ENCODE measurements around the gene MAPK8IP1.

MAPK8IP1 gene

DNA sequence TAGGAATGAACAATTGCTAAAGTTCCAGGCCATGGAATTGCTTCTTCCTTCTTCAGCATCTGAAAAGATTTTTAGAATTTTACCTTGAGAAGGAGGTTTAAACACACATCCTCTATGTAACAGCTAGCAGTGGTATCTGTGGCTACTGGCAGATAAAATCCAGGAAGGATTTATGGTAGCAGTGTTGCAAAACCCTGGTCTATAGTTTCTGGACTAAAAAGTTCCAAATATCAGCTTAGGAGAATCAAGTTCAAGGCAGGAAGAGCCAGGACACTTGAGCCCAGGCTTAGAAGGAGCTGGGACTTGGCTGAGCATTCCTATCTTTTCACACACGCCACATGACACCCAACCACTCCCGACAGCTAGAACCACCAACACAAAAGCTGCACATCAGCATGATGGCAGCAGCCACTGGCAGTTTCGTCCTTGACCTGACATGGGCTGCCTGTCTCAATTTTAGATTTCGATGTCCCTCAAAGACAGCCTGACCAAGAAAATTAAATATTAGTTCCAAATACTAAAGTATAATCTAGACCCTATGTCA, 51.1 kb downstream of the MAPK8IP1 start:
- TF ChIP-seq, protein P1, sequence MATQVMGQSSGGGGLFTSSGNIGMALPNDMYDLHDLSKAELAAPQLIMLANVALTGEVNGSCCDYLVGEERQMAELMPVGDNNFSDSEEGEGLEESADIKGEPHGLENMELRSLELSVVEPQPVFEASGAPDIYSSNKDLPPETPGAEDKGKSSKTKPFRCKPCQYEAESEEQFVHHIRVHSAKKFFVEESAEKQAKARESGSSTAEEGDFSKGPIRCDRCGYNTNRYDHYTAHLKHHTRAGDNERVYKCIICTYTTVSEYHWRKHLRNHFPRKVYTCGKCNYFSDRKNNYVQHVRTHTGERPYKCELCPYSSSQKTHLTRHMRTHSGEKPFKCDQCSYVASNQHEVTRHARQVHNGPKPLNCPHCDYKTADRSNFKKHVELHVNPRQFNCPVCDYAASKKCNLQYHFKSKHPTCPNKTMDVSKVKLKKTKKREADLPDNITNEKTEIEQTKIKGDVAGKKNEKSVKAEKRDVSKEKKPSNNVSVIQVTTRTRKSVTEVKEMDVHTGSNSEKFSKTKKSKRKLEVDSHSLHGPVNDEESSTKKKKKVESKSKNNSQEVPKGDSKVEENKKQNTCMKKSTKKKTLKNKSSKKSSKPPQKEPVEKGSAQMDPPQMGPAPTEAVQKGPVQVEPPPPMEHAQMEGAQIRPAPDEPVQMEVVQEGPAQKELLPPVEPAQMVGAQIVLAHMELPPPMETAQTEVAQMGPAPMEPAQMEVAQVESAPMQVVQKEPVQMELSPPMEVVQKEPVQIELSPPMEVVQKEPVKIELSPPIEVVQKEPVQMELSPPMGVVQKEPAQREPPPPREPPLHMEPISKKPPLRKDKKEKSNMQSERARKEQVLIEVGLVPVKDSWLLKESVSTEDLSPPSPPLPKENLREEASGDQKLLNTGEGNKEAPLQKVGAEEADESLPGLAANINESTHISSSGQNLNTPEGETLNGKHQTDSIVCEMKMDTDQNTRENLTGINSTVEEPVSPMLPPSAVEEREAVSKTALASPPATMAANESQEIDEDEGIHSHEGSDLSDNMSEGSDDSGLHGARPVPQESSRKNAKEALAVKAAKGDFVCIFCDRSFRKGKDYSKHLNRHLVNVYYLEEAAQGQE (IDR thresholded peaks at IDR 0.05; ENCODE audit: insufficient replicate concordance, low read depth) = no peak
- TF ChIP-seq, protein P2, sequence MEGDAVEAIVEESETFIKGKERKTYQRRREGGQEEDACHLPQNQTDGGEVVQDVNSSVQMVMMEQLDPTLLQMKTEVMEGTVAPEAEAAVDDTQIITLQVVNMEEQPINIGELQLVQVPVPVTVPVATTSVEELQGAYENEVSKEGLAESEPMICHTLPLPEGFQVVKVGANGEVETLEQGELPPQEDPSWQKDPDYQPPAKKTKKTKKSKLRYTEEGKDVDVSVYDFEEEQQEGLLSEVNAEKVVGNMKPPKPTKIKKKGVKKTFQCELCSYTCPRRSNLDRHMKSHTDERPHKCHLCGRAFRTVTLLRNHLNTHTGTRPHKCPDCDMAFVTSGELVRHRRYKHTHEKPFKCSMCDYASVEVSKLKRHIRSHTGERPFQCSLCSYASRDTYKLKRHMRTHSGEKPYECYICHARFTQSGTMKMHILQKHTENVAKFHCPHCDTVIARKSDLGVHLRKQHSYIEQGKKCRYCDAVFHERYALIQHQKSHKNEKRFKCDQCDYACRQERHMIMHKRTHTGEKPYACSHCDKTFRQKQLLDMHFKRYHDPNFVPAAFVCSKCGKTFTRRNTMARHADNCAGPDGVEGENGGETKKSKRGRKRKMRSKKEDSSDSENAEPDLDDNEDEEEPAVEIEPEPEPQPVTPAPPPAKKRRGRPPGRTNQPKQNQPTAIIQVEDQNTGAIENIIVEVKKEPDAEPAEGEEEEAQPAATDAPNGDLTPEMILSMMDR (IDR thresholded peaks at IDR 0.05; ENCODE audit: insufficient read depth, low read length) = no peak
- TF ChIP-seq SPI1 (IDR thresholded peaks at IDR 0.05; ENCODE audit: borderline replicate concordance, low read depth) (no peak), GABPA (IDR thresholded peaks at IDR 0.05; ENCODE audit: low read depth) (no peak), POLR2AphosphoS5 (IDR thresholded peaks at IDR 0.05; ENCODE audit: low read depth) (no peak)
- no peak for DNase-seq (ENCODE audit: low read depth in 1 of 2, low spot score in 1 of 2)
- no peaks in the 10 kb centered on the region for H3K27me3 ChIP-seq (ENCODE audit: insufficient read depth, poor library complexity, severe bottlenecking)
- no peak overlapping the region for H3K27ac ChIP-seq (replicated peaks)
- no peak overlapping the region for H3K4me3 ChIP-seq (replicated peaks; ENCODE audit: insufficient read depth, low read length)

DNA sequence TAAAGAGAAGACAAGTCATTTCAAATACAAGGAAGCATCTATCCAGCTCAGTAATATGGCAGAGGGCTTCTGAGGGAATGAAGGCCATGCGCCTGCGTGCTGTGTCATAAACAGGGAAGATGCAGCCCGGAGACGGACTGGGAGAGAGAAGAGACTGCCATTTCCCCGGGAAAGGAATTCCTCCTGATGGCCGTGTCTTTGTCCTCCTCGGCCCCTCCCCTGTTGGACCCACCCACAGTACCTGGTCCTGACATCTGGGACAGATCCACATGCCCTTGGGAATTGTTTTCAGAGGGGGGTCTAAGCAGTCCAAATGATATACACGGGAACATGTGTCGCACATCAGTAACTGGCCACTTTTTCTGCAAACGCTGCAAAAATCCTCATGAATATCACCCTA, 52.5 kb downstream of the MAPK8IP1 start:
- no peaks in the 10 kb centered on the region for H3K27me3 ChIP-seq (ENCODE audit: insufficient read depth, poor library complexity, severe bottlenecking)
- TF ChIP-seq SPI1 (IDR thresholded peaks at IDR 0.05; ENCODE audit: borderline replicate concordance, low read depth) = no peak
- TF ChIP-seq, protein P2 (IDR thresholded peaks at IDR 0.05; ENCODE audit: insufficient read depth, low read length) = no peak
- no peak for TF ChIP-seq GABPA (IDR thresholded peaks at IDR 0.05; ENCODE audit: low read depth)
- no peak for TF ChIP-seq POLR2AphosphoS5 (IDR thresholded peaks at IDR 0.05; ENCODE audit: low read depth)
- TF ChIP-seq, protein P1 (IDR thresholded peaks at IDR 0.05; ENCODE audit: insufficient replicate concordance, low read depth) = no peak
- no peak for DNase-seq (ENCODE audit: low read depth in 1 of 2, low spot score in 1 of 2)
- H3K27ac ChIP-seq (replicated peaks) = no peak overlapping the region
- no peak overlapping the region for H3K4me3 ChIP-seq (replicated peaks; ENCODE audit: insufficient read depth, low read length)

DNA sequence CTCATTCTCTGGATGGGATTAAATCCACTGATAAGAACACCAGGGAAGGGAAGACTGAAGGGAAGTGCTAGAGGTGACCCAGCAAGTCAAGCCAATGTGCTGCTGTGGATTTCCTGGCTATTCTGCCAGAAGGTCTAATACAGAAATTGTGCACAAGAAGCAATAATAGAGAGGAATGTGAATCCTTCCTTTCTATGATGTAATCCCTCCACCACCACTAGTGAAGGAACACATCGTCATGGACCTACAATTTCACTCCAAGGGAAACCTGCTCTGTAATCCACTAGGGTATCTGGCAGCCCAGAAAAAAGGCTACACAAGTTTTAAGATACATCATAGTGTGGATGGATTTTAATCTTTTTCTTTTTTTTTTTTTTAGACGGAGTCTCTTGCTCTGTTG, 54.4 kb downstream of the MAPK8IP1 start:
- DNase-seq (ENCODE audit: low read depth in 1 of 2, low spot score in 1 of 2) = no peak
- H3K27me3 ChIP-seq (ENCODE audit: insufficient read depth, poor library complexity, severe bottlenecking) = no peaks in the 10 kb centered on the region
- TF ChIP-seq GABPA (IDR thresholded peaks at IDR 0.05; ENCODE audit: low read depth) = no peak
- no peak for TF ChIP-seq SPI1 (IDR thresholded peaks at IDR 0.05; ENCODE audit: borderline replicate concordance, low read depth)
- TF ChIP-seq, protein P2 (IDR thresholded peaks at IDR 0.05; ENCODE audit: insufficient read depth, low read length) = no peak
- TF ChIP-seq POLR2AphosphoS5 (IDR thresholded peaks at IDR 0.05; ENCODE audit: low read depth) = no peak
- TF ChIP-seq, protein P1 (IDR thresholded peaks at IDR 0.05; ENCODE audit: insufficient replicate concordance, low read depth) = no peak
- no peak overlapping the region for H3K27ac ChIP-seq (replicated peaks)
- no peak overlapping the region for H3K4me3 ChIP-seq (replicated peaks; ENCODE audit: insufficient read depth, low read length)

Measured in HL-60 (cell line).